HL-60 (cell line): Measurements from ENCODE around the gene ATMIN.

ENCODE experiments used
- CTCF ChIP-seq: IDR thresholded peaks from one replicate; pipeline ENCODE4 v1.5.1; 2011; ENCODE audit warnings: low read length, control low read depth, inconsistent platforms; ENCODE audit not compliant: insufficient read depth
- GABPA ChIP-seq: IDR thresholded peaks from 2 replicates; pipeline ENCODE4 v1.6.1; 2012; ENCODE audit warnings: low read depth
- POLR2AphosphoS5 ChIP-seq: IDR thresholded peaks from 2 replicates; pipeline ENCODE4 v1.6.1; 2012; ENCODE audit warnings: low read depth
- REST ChIP-seq: IDR thresholded peaks from 2 replicates; pipeline ENCODE4 v1.6.1; 2012; ENCODE audit warnings: low read depth; ENCODE audit not compliant: insufficient replicate concordance
- SPI1 ChIP-seq: IDR thresholded peaks from 2 replicates; pipeline ENCODE4 v1.6.1; 2012; ENCODE audit warnings: low read depth, mild to moderate bottlenecking, borderline replicate concordance

GRCh38 chr16:81005610-81006161 lies 30.0 kb upstream of the ATMIN start:
- TF ChIP-seq CTCF (no peak), POLR2AphosphoS5 (no peak), REST (no peak), GABPA (no peak), SPI1 (no peak)
